Activated T-cell treated with anti-CD3 and anti-CD28 coated beads for 1 hour (primary cell): ENCODE data around the gene AZIN2.
A peak's percentile ranks its signal among the peaks of the same experiment; 100 is the strongest.
"Not testable (repeated sequence)": the region's sequence is repeated elsewhere in the genome, so short reads cannot be mapped to it uniquely, and the experiment has no call there.

ENCODE experiments used
- DNase-seq: peaks from one replicate; pipeline ENCODE4 v3.0.0-alpha.2; 2020; ENCODE audit warnings: low read depth

AZIN2 gene

GRCh38 chr1:33094971-33095604 lies 14.1 kb downstream of the AZIN2 start:
- DNase-seq, result no peak

- DNase-seq, result no peak
These were observed 15.5 kb downstream of the AZIN2 start for GRCh38 chr1:33096363-33097005.

GRCh38 chr1:33097137-33097611 lies 16.2 kb downstream of the AZIN2 start:
- DNase-seq, result no peak

- no peak for DNase-seq
These were observed 16.8 kb downstream of the AZIN2 start for GRCh38 chr1:33097762-33098161.

GRCh38 chr1:33098371-33098770 lies 17.4 kb downstream of the AZIN2 start:
- no peak for DNase-seq

GRCh38 chr1:33099290-33100118 lies 18.6 kb downstream of the AZIN2 start:
- DNase-seq, result peak; percentile 44

GRCh38 chr1:33100119-33100415 lies 19.1 kb downstream of the AZIN2 start:
- not testable (repeated sequence) for DNase-seq

GRCh38 chr1:33110477-33110876 lies 29.5 kb downstream of the AZIN2 start:
- no peak for DNase-seq

GRCh38 chr1:33111965-33112364 lies 31.0 kb downstream of the AZIN2 start:
- no peak for DNase-seq

- DNase-seq, result no peak
These were observed 36.6 kb downstream of the AZIN2 start for GRCh38 chr1:33117440-33118085.

GRCh38 chr1:33118274-33118673 lies 37.3 kb downstream of the AZIN2 start:
- DNase-seq, result no peak

- DNase-seq, result no peak
These were observed 38.1 kb downstream of the AZIN2 start for GRCh38 chr1:33119050-33119449.

- DNase-seq, result no peak
These were observed 38.7 kb downstream of the AZIN2 start for GRCh38 chr1:33119532-33120217.

- no peak for DNase-seq
These were observed 39.7 kb downstream of the AZIN2 start for GRCh38 chr1:33120436-33121231.

- DNase-seq, result no peak
These were observed 40.8 kb downstream of the AZIN2 start for GRCh38 chr1:33121728-33122127.

GRCh38 chr1:33122483-33123178 lies 41.7 kb downstream of the AZIN2 start:
- no peak for DNase-seq

- DNase-seq, result no peak
These were observed 42.3 kb downstream of the AZIN2 start for GRCh38 chr1:33123266-33123665.

GRCh38 chr1:33124647-33125046 lies 43.7 kb downstream of the AZIN2 start:
- DNase-seq, result not testable (repeated sequence)

GRCh38 chr1:33126411-33127000 lies 45.6 kb downstream of the AZIN2 start:
- DNase-seq, result no peak
